Keratinocyte (primary cell): Measurements from ENCODE around the gene LAMA2.

Experiments used
- CTCF ChIP-seq, 3 experiments: IDR thresholded peaks in 1 of 3; conservative IDR thresholded peaks in 1 of 3; optimal IDR thresholded peaks in 1 of 3; 2 replicates in 2 of 3; 3 replicates in 1 of 3; pipeline versions ENCODE3 to v1.5.1; 2011; ENCODE audit warnings: low read length in 3 of 3, mild to moderate bottlenecking in 3 of 3, moderate library complexity in 2 of 3, control low read depth in 1 of 3, inconsistent platforms in 1 of 3; ENCODE audit not compliant: insufficient read depth in 2 of 3; ENCODE audit errors: extremely low read depth in 1 of 3
- EZH2 ChIP-seq: IDR thresholded peaks from one replicate; pipeline ENCODE4 v1.6.1; 2012; ENCODE audit warnings: inconsistent platforms, mild to moderate bottlenecking, low read length, moderate library complexity

GRCh38 chr6:129324345-129324744 lies 441.4 kb downstream of the LAMA2 start:
- no peak for TF ChIP-seq CTCF (optimal IDR thresholded peaks at IDR 0.05 in 1 of 3, IDR thresholded peaks at IDR 0.05 in 1 of 3, conservative IDR thresholded peaks at IDR 0.05 in 1 of 3; ENCODE audit: extremely low read depth in 1 of 3, insufficient read depth in 2 of 3, low read length in 3 of 3)
- TF ChIP-seq EZH2: no peak
